C4-2B (cell line): ENCODE results near the gene AGK.

Source experiments
- CTCF ChIP-seq: fragments of 450-650 bp; conservative IDR thresholded peaks from 2 replicates; pipeline ENCODE4 v1.5.1; 2017; ENCODE audit warnings: mild to moderate bottlenecking
- ZFX ChIP-seq: fragments of 450-650 bp; IDR thresholded peaks from 2 replicates; pipeline ENCODE4 v1.6.1; 2017

DNA sequence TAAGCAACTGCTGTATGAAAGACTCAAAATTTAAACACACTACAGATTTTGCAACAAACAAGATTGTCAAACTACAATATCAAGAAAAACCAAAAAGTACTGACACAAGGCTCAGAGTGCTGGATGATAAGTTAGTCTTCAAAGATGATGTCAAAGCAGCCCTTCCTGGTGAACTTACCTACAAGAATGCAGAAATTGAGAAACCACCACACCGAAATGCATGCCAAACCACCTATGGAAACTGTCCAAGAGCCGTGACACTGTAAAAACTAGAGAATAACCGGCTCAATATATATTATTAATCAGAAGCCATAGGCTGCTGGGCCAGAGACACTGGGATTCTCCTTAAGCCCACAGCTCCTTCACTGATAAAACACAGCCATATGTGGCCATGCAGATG lies 125.4 kb downstream of the AGK start:
- TF ChIP-seq CTCF (no peak), ZFX (no peak)
